Suppressor macrophage treated with lipopolysaccharide for 4 hours (primary cell): ENCODE measurements around the gene PSMB8.
"Not testable (repeated sequence)": the region's sequence is repeated elsewhere in the genome, so short reads cannot be mapped to it uniquely, and the experiment has no call there.

Source experiments
- DNase-seq: peaks from one replicate; pipeline ENCODE4 v3.0.0-alpha.2; 2020

The PSMB8 gene

DNA sequence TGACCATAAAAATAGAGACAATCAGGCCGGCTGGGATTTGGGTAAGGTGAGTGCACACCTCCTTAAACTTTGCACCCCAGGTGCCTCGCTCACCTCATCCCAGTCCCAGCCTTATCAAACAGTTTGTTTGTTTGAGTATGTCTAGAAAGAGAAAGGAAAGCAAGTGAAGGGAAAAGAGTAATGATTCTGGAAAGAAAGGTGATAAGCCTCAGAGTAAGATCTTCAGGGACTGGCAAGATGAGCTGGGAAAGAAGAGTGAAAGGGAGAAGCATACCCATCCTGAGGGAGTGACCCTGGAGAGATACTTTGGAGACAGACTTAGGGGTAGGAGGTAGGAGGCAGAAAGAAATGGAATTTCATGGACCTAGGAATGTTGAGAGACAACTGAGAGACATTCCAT is 7.0 kb downstream of the PSMB8 start:
- no peak for DNase-seq

- no peak for DNase-seq
These were observed 8.5 kb downstream of the PSMB8 start for GRCh38 chr6:32835167-32835893.

DNA sequence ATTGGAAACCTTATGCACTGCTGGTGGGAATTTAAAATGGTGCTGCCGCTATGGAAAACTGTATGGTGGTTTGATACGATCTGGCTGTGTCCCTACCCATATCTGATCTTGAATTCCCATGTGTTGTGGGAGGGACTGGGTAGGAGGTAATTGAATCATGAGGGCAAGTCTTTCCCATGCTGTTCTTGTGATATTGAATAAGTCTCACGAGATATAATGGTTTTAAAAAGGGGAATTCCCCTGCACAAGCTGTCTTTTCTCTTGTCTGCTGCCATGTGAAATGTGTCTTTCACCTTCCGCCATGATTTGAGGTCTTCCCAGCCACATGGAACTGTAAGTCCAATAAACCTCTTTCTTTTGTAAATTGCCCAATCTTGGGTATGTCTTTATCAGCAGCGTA is 10.2 kb downstream of the PSMB8 start:
- peak; percentile 56 for DNase-seq

GRCh38 chr6:32832535-32832934 is 11.3 kb downstream of the PSMB8 start:
- DNase-seq: no peak

- no peak for DNase-seq
These were observed 12.9 kb downstream of the PSMB8 start for GRCh38 chr6:32830936-32831335.

GRCh38 chr6:32830017-32830416 is 13.8 kb downstream of the PSMB8 start:
- DNase-seq: no peak

- DNase-seq: no peak
These were observed 14.4 kb downstream of the PSMB8 start for GRCh38 chr6:32829495-32829894.

DNA sequence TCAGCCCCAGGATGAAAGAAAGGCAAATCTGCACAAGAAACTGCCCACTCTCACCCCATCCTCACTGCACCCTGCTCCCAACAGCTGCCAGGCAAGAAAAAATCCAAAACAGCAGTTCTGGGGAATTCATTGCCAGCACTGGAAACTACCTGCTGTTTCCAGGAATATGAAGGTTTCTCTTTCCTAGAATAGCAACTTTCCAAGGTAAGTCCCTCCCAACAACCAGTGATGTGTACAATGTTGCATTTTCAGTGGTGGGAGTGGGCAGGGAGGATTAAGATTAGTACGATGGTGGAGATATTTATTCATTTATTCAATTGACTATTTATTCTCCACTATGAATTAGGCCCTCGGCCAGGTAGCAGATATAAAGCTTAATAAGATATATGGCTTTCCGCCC is 16.8 kb downstream of the PSMB8 start:
- DNase-seq: no peak

- no peak for DNase-seq
These were observed 17.9 kb downstream of the PSMB8 start for GRCh38 chr6:32825966-32826365.

- no peak for DNase-seq
These were observed 24.1 kb downstream of the PSMB8 start for GRCh38 chr6:32819729-32820128.

DNA sequence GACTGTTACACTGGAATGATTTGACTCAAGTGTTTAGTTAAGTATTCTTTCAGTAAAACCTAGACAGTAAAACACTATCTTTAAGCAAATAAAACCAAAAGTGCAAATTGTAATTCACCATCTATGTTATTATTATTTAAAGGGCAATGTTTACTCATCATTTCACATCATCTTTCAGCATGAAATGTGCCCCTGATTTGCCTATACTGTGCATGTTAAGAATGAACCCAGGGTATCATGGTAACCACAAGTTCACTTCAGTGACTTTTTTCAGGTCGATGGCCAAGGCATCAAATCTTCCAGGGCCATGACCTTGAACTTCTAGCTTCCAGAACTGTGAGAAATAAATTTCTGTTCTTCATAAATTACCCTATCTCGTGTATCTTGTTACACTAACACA is 25.0 kb downstream of the PSMB8 start:
- no peak for DNase-seq

- no peak for DNase-seq
These were observed 27.1 kb downstream of the PSMB8 start, which contains the start of gene HLA-DOB for GRCh38 chr6:32816746-32817204. Gene HLA-DOB (minus strand): TSS chr6:32817002. CDS start chr6:32816951, 51 bp downstream.

DNA sequence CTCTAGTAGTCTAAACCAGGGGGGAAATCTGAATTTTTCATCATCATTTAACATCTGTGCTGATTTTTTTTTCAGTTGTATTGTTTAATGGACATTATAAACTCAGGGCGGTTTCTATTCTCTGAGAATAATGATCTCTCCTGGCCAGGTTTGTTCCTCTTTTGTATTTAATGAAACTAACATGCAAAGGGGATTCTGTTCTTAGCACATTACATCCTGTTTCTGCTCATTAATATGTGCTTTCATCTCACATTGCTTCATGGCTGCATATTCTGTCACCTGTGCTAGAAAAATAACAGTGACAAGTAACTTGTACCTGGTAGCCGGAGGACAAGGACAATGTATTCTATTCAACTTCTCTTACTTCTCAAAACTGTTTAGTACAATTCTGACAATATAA is 27.9 kb downstream of the PSMB8 start:
- no peak for DNase-seq

- peak; percentile 60 for DNase-seq
These were observed 28.7 kb downstream of the PSMB8 start for GRCh38 chr6:32815115-32815514.

DNA sequence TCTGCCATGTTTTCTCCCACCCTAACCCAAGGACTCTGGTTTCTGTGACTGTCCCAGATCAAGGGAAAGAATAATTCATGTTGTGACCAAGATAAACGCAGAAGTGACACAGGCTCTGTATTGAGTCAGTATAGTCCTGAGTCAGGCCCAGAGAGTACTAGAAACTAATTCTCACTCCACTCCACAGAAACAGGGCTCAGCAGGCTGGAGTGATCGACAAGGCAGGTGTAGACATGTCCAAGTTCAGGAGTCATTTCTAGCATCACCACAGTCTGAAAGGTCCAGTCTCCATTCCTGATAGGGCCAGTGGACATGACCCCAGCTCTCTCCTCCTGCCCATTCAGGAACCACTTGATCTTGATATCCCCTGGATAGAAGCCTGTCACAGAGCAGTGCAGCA is 29.7 kb downstream of the PSMB8 start:
- no peak for DNase-seq

DNA sequence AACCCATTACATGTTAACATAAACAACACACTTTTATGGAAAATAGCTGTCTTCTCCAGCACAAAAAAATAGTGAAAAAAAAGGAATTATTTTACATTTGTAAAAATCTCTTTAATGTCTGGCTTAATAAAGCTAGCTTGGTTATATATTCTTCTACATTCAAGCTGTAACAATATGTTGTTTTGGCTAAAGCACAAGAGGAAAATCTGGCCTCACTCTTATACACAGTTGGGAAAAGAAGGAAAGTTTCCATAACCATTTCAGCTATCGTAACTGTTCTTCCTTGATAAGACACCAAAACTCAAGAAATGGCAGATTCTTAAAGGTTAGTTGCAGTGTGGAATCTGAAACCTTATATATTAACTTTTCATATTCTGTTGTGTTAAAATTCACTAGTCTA is 34.7 kb downstream of the PSMB8 start:
- no peak for DNase-seq

- no peak for DNase-seq
These were observed 36.7 kb downstream of the PSMB8 start for GRCh38 chr6:32807020-32807580.

- DNase-seq: not testable (repeated sequence)
These were observed 38.4 kb downstream of the PSMB8 start for GRCh38 chr6:32805404-32805803.

DNA sequence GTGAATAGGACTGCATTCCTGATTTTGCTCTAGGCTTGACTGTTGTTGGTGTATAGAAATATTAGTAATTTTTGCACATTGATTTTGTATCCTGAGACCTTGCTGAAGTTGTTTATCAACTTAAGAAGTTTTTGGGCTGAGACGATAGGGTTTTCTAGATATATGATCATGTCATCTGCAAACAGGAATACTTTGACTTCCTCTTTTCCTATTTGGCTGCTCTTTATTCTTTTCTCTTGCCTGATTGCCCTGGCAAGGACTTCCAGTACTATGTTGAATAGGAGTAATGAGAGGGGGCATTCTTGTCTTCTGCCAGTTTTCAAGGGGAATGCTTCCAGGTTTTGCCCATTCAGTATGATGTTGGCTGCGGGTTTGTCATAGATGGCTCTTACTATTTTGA is 40.4 kb downstream of the PSMB8 start:
- DNase-seq: no peak

DNA sequence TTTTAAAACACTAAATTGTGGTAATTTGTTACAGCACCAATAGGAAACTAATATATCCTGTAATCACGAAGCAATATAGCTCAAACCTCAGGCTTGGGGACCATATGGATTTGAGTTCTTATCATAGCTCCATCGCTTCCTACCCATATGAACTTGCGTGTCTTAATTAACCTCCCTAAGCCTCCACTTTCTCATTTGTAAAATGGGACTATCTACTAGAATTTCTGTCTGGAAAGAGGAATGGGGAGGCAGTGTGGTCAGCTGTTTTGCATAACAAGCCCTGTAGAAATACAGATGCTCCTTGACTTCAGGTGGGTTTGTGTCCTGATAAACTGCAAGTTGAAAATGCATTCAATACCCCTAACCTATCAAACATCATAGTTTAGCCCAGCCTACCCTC is 44.1 kb downstream of the PSMB8 start:
- no peak for DNase-seq

DNA sequence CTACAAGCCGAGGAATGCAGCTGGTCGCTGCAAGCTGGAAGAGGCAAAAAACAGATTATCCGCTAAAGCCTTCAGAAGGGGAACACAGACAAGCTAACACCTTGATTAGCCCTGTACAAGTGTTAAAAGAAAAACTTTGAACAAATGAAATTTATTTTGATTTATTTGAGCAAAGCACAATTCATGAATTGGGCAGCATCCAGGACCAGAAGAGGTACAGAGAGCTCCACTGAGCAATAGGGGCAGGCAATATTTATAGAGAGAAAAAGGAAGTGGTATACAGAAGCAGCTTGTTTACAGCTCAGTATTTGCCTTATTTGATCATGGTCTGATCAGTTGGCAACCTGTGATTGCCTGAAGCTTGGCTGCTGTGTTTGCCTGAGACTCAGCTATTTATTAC is 44.7 kb downstream of the PSMB8 start:
- no peak for DNase-seq

DNA sequence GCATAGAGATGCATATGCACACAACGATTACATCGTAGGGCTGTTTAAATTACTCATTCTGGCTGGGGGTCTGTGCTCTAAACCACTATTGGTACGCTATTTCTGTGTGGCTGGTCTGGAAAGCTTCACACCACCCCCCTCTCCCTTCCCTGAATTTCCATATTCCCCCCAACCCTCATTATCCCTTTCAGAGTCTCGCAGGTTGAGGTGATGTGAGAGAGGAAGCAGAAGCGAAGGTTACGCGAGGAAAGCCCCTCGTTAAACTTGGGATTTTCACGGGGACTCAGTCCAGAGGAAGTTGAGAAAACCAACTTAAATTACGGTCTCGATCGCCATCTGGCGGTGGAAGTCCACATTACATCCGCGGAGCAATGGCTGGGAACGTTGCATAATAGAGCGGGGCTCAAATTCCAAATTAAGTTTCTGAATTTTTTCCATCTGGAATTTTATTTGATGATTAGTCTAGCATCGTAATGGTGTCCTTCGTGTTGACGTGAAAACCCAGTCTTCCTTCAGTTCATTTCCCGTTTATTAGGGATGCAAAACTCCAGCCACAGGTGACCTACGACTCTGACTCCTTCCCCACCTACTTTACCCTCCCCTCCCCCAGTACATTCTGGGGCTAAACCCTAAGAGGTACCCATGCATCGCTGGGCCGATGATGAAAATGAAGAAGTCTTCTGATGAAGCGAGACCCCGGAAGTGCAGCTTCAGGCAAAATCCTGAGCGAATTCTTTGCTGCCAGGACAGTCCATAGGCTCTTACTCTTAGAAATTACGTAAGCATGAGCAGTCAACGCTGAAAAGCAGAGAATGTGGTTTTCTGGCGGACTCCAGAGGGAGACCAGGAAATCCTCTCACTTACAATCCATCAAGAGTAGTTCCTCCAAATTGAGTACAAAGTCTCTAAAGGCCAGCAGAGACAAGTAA is 46.7 kb downstream of the PSMB8 start:
- peak; percentile 84 for DNase-seq

DNA sequence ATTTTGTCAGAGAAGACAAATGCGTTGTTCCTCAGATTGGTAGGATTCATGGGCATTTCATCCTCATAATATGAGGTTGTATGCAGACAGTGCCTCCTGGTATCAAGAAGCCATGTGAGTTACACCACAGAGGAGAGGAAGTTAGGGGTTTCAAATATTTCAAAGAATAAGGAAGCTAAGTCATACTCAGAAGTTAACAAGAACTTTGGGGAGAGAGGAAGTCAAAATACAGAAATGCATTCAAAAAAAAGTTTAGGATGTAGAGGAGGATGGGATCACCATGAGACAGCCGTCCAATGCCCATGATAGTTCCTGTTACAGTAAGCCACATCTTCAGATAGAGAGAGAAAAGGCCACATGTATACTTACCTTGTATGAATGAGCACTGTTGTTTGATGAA is 49.3 kb downstream of the PSMB8 start:
- DNase-seq: peak; percentile 83
